ENCODE results near the gene FAM234A. TPM values are rescaled to one million over a fixed set of nuclear protein-coding genes. Genes with fewer than 3 reads are reported as not detected.
A peak's percentile ranks its signal among the peaks of the same experiment; 100 is the strongest.
"Not testable (repeated sequence)": the region's sequence is repeated elsewhere in the genome, so short reads cannot be mapped to it uniquely, and the experiment has no call there.

The FAM234A gene
- total RNA-seq, 1 experiment from 2014 or later = 72.4 TPM

GRCh38 chr16:194516-194915 is 40.1 kb upstream of the FAM234A start:
- TF ChIP-seq EZH2 (IDR thresholded peaks at IDR 0.05; ENCODE audit: borderline replicate concordance, low read depth, low read length, poor library complexity, severe bottlenecking) (no peak), CTCF (conservative IDR thresholded peaks at IDR 0.05; ENCODE audit: low read depth, low read length) (no peak)
- ChIA-PET POLR2A (ENCODE audit: low non-redundant PET) (no interaction called here), CTCF (no interaction called here)
- DNase-seq (ENCODE audit: low spot score) = no peak
- BruUV-seq (replicated peaks) = no TSS peak
- H3K36me3 ChIP-seq (ENCODE audit: insufficient read depth, low read length, poor library complexity, severe bottlenecking) = peaks cover 95% of the 10 kb centered on the region
- H3K4me1 ChIP-seq (ENCODE audit: insufficient read depth, low read length, poor library complexity, severe bottlenecking) = no peaks in the 10 kb centered on the region
- no peak overlapping the region for H3K27ac ChIP-seq (ENCODE audit: low read depth, low read length, poor library complexity, severe bottlenecking)
- H3K9me3 ChIP-seq (ENCODE audit: low read depth, low read length, poor library complexity, severe bottlenecking) = no peaks in the 10 kb centered on the region
- H3K27me3 ChIP-seq (replicated peaks; ENCODE audit: insufficient read depth, low read depth, low read length, poor library complexity) = no peaks in the 10 kb centered on the region
- no peak overlapping the region for H3K4me3 ChIP-seq (ENCODE audit: low read depth, low read length, poor library complexity, severe bottlenecking)
- intact Hi-C loops (cut with micrococcal nuclease; ENCODE audit: unreplicated experiment) = no loop called here

- Histone ChIP-seq H3K4me1 (ENCODE audit: insufficient read depth, low read length, poor library complexity, severe bottlenecking) (peaks cover 4% of the 10 kb centered on the region), H3K27ac (ENCODE audit: low read depth, low read length, poor library complexity, severe bottlenecking) (no peak overlapping the region), H3K36me3 (ENCODE audit: insufficient read depth, low read length, poor library complexity, severe bottlenecking) (peaks cover 83% of the 10 kb centered on the region), H3K27me3 (replicated peaks; ENCODE audit: insufficient read depth, low read depth, low read length, poor library complexity) (no peaks in the 10 kb centered on the region), H3K4me3 (ENCODE audit: low read depth, low read length, poor library complexity, severe bottlenecking) (no peak overlapping the region), H3K9me3 (ENCODE audit: low read depth, low read length, poor library complexity, severe bottlenecking) (no peaks in the 10 kb centered on the region)
- peak; percentile 30 for DNase-seq (ENCODE audit: low spot score)
- intact Hi-C loops (cut with micrococcal nuclease; ENCODE audit: unreplicated experiment) = no loop called here
- BruUV-seq (replicated peaks) = no TSS peak
- CTCF ChIA-PET = interaction anchor here (0.7 kb wide), 1 partner anchor 327 kb away, joined by 4 read pairs; no protein-coding TSS in a partner anchor
- TF ChIP-seq EZH2 (IDR thresholded peaks at IDR 0.05; ENCODE audit: borderline replicate concordance, low read depth, low read length, poor library complexity, severe bottlenecking) (no peak), CTCF (conservative IDR thresholded peaks at IDR 0.05; ENCODE audit: low read depth, low read length) (no peak)
- POLR2A ChIA-PET (ENCODE audit: low non-redundant PET) = interaction anchor here (0.7 kb wide), 1 partner anchor 23 kb away, joined by 15 read pairs; no protein-coding TSS in a partner anchor
Measured at GRCh38 chr16:200388-200787, 34.2 kb upstream of the FAM234A start.

- H3K4me3 ChIP-seq (ENCODE audit: low read depth, low read length, poor library complexity, severe bottlenecking) = no peak overlapping the region
- no TSS peak for BruUV-seq (replicated peaks)
- ChIA-PET POLR2A (ENCODE audit: low non-redundant PET) (no interaction called here), CTCF (interaction anchor here (1.0 kb wide), 1 partner anchor 14 kb away, joined by 3 read pairs; no protein-coding TSS in a partner anchor)
- TF ChIP-seq CTCF (conservative IDR thresholded peaks at IDR 0.05; ENCODE audit: low read depth, low read length) (no peak), EZH2 (IDR thresholded peaks at IDR 0.05; ENCODE audit: borderline replicate concordance, low read depth, low read length, poor library complexity, severe bottlenecking) (no peak)
- no peaks in the 10 kb centered on the region for H3K9me3 ChIP-seq (ENCODE audit: low read depth, low read length, poor library complexity, severe bottlenecking)
- no peak overlapping the region for H3K27ac ChIP-seq (ENCODE audit: low read depth, low read length, poor library complexity, severe bottlenecking)
- DNase-seq (ENCODE audit: low spot score) = no peak
- H3K27me3 ChIP-seq (replicated peaks; ENCODE audit: insufficient read depth, low read depth, low read length, poor library complexity) = no peaks in the 10 kb centered on the region
- peaks cover 82% of the 10 kb centered on the region for H3K36me3 ChIP-seq (ENCODE audit: insufficient read depth, low read length, poor library complexity, severe bottlenecking)
- intact Hi-C loops (cut with micrococcal nuclease; ENCODE audit: unreplicated experiment) = no loop called here
- H3K4me1 ChIP-seq (ENCODE audit: insufficient read depth, low read length, poor library complexity, severe bottlenecking) = peaks cover 14% of the 10 kb centered on the region
Measured at GRCh38 chr16:203246-203645, 31.4 kb upstream of the FAM234A start.

- intact Hi-C loops (cut with micrococcal nuclease; ENCODE audit: unreplicated experiment) = not testable (repeated sequence)
Measured at GRCh38 chr16:204046-204445, 30.6 kb upstream of the FAM234A start.

GRCh38 chr16:209359-209758 is 25.3 kb upstream of the FAM234A start:
- POLR2A ChIA-PET (ENCODE audit: low non-redundant PET); H3K27ac ChIP-seq (ENCODE audit: low read depth, low read length, poor library complexity, severe bottlenecking); BruUV-seq (replicated peaks); DNase-seq (ENCODE audit: low spot score); CTCF ChIA-PET; intact Hi-C loops (cut with micrococcal nuclease; ENCODE audit: unreplicated experiment); H3K4me3 ChIP-seq (ENCODE audit: low read depth, low read length, poor library complexity, severe bottlenecking); H3K9me3 ChIP-seq (ENCODE audit: low read depth, low read length, poor library complexity, severe bottlenecking); H3K27me3 ChIP-seq (replicated peaks; ENCODE audit: insufficient read depth, low read depth, low read length, poor library complexity): not testable (repeated sequence)
- H3K36me3 ChIP-seq (ENCODE audit: insufficient read depth, low read length, poor library complexity, severe bottlenecking) = peaks cover 85% of the 10 kb centered on the region
- H3K4me1 ChIP-seq (ENCODE audit: insufficient read depth, low read length, poor library complexity, severe bottlenecking) = peaks cover 14% of the 10 kb centered on the region

More at GRCh38 chr16:204046-204445, 30.6 kb upstream of the FAM234A start:
- H3K4me1 ChIP-seq (ENCODE audit: insufficient read depth, low read length, poor library complexity, severe bottlenecking) = peaks cover 14% of the 10 kb centered on the region
- H3K4me3 ChIP-seq (ENCODE audit: low read depth, low read length, poor library complexity, severe bottlenecking); H3K27ac ChIP-seq (ENCODE audit: low read depth, low read length, poor library complexity, severe bottlenecking); BruUV-seq (replicated peaks); H3K27me3 ChIP-seq (replicated peaks; ENCODE audit: insufficient read depth, low read depth, low read length, poor library complexity); POLR2A ChIA-PET (ENCODE audit: low non-redundant PET); DNase-seq (ENCODE audit: low spot score); H3K9me3 ChIP-seq (ENCODE audit: low read depth, low read length, poor library complexity, severe bottlenecking): not testable (repeated sequence)
- CTCF ChIA-PET = interaction anchor here (0.6 to 1.0 kb wide), 2 partner anchors 15 to 23 kb away, joined by 3 read pairs; no protein-coding TSS in a partner anchor
- H3K36me3 ChIP-seq (ENCODE audit: insufficient read depth, low read length, poor library complexity, severe bottlenecking) = peaks cover 82% of the 10 kb centered on the region

Data from A673 (cell line).